ENCODE measurements around the gene C19orf85. TPM values are rescaled to one million over a fixed set of nuclear protein-coding genes. Genes with fewer than 3 reads are reported as not detected.
A peak's percentile ranks its signal among the peaks of the same experiment; 100 is the strongest.

C19orf85 gene
- total and polyA plus RNA-seq, 10 of the 15 experiments (the other 5 are each of a cell fraction or from before 2014, with no cell fraction given) = not detected

DNA sequence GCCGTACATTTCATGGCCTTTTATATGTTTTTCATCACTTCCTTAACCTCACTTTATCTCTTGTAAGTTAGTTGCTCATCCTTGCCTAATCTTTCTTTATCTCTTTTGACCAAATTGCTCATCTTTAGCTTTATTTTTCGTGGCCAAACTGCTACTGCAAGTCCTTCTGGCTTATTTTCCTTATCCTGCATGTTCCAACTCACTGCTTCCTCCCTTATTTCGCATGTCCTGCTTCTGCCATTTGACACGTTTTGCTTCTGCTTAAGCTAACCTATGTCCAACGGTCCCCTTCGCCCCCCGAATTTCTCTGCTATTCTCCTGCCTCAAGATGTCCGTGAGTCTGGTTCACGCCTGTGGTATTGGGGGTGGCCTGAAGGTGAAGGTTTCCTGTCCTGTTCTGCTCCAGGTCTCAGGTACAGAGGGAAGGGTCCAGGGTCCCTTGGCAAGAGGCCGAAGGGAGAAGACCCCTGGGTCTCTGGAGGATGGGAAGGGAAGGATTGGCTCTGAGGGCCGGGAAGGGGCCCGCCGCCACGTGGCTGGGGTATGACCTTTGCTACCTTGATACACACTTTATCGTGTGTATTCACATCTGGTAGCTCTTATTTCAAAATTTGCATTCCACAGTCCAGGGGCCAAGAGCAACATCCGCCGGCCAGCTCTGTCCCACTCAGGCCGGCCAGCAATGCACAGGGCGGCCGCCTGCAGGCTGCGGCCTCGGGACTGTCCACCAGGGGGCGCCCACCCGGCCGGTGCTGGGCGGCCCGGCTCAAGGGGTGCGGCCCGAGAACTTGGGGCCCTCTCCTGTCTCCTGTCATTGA is 2.9 kb upstream of the C19orf85 start (continued):
- TF ChIP-seq, protein P1, sequence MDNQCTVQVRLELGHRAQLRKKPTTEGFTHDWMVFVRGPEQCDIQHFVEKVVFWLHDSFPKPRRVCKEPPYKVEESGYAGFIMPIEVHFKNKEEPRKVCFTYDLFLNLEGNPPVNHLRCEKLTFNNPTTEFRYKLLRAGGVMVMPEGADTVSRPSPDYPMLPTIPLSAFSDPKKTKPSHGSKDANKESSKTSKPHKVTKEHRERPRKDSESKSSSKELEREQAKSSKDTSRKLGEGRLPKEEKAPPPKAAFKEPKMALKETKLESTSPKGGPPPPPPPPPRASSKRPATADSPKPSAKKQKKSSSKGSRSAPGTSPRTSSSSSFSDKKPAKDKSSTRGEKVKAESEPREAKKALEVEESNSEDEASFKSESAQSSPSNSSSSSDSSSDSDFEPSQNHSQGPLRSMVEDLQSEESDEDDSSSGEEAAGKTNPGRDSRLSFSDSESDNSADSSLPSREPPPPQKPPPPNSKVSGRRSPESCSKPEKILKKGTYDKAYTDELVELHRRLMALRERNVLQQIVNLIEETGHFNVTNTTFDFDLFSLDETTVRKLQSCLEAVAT (IDR thresholded peaks at IDR 0.05) = no peak
- TF ChIP-seq MYC (IDR thresholded peaks at IDR 0.05; ENCODE audit: insufficient read depth, insufficient read length, insufficient replicate concordance, low read length, severe bottlenecking) (no peak), CBX3 (IDR thresholded peaks at IDR 0.05; ENCODE audit: borderline replicate concordance, low read depth) (no peak), GATAD2B (conservative IDR thresholded peaks at IDR 0.05; ENCODE audit: low read depth) (0 out of 2 replicates have a peak, but pooled peaks have one; percentile 33), ZNF622 (IDR thresholded peaks at IDR 0.05) (no peak), YY1 (IDR thresholded peaks at IDR 0.05; ENCODE audit: low read depth, low read length) (peak; percentile 81), BMI1 (IDR thresholded peaks at IDR 0.05; ENCODE audit: borderline replicate concordance) (no peak), CREB1 (IDR thresholded peaks at IDR 0.05; ENCODE audit: low read depth) (no peak), NR2F1 (conservative IDR thresholded peaks at IDR 0.05) (no peak), MEF2A (IDR thresholded peaks at IDR 0.05; ENCODE audit: insufficient read depth, low read depth, low read length) (no peak), JUNB (IDR thresholded peaks at IDR 0.05) (no peak)
- TF ChIP-seq, protein P2, sequence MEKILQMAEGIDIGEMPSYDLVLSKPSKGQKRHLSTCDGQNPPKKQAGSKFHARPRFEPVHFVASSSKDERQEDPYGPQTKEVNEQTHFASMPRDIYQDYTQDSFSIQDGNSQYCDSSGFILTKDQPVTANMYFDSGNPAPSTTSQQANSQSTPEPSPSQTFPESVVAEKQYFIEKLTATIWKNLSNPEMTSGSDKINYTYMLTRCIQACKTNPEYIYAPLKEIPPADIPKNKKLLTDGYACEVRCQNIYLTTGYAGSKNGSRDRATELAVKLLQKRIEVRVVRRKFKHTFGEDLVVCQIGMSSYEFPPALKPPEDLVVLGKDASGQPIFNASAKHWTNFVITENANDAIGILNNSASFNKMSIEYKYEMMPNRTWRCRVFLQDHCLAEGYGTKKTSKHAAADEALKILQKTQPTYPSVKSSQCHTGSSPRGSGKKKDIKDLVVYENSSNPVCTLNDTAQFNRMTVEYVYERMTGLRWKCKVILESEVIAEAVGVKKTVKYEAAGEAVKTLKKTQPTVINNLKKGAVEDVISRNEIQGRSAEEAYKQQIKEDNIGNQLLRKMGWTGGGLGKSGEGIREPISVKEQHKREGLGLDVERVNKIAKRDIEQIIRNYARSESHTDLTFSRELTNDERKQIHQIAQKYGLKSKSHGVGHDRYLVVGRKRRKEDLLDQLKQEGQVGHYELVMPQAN (conservative IDR thresholded peaks at IDR 0.05) = no peak
- TF ChIP-seq, protein P3, sequence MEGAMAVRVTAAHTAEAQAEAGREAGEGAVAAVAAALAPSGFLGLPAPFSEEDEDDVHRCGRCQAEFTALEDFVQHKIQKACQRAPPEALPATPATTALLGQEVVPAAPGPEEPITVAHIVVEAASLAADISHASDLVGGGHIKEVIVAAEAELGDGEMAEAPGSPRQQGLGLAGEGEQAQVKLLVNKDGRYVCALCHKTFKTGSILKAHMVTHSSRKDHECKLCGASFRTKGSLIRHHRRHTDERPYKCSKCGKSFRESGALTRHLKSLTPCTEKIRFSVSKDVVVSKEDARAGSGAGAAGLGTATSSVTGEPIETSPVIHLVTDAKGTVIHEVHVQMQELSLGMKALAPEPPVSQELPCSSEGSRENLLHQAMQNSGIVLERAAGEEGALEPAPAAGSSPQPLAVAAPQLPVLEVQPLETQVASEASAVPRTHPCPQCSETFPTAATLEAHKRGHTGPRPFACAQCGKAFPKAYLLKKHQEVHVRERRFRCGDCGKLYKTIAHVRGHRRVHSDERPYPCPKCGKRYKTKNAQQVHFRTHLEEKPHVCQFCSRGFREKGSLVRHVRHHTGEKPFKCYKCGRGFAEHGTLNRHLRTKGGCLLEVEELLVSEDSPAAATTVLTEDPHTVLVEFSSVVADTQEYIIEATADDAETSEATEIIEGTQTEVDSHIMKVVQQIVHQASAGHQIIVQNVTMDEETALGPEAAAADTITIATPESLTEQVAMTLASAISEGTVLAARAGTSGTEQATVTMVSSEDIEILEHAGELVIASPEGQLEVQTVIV (IDR thresholded peaks at IDR 0.05; ENCODE audit: borderline replicate concordance, partially characterized antibody) = no peak
- TF ChIP-seq, protein P4, sequence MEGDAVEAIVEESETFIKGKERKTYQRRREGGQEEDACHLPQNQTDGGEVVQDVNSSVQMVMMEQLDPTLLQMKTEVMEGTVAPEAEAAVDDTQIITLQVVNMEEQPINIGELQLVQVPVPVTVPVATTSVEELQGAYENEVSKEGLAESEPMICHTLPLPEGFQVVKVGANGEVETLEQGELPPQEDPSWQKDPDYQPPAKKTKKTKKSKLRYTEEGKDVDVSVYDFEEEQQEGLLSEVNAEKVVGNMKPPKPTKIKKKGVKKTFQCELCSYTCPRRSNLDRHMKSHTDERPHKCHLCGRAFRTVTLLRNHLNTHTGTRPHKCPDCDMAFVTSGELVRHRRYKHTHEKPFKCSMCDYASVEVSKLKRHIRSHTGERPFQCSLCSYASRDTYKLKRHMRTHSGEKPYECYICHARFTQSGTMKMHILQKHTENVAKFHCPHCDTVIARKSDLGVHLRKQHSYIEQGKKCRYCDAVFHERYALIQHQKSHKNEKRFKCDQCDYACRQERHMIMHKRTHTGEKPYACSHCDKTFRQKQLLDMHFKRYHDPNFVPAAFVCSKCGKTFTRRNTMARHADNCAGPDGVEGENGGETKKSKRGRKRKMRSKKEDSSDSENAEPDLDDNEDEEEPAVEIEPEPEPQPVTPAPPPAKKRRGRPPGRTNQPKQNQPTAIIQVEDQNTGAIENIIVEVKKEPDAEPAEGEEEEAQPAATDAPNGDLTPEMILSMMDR (IDR thresholded peaks at IDR 0.05 in 2 of 3, conservative IDR thresholded peaks at IDR 0.05 in 1 of 3; ENCODE audit: control insufficient read depth in 2 of 3, extremely low read depth in 1 of 3, insufficient read depth in 1 of 3, low read depth in 3 of 3, low read length in 3 of 3) = peak; percentile 84 to 94 (median 91)

Data from GM12878 (cell line).